ENCODE data around the gene SECTM1.

SECTM1 gene

DNA sequence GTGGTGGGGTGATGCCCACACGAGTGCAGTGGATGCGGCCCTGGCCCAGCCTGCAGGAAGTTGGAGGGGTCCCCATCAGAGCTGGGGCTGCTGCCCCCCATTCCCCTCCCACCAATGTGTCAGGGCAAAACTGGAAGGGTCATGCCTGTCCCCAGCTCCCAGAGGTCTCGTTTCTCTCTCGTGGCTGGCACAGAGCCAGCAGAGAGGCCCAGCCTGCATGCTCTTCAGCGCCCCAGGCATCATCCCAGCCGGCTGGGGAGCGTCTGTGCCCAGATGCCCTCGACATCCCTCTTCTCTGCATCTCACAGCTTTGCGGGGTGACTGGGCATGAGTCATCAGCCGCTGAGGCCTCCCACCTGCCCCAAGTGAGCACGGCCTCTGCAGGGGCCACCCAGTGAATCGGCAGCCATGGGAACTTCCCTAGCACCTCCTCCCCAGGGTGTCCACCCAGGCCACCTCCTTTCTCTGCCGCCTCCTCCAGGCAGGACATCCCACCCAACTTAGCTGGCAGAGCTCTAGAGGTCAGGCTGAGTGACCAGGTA, 50.3 kb downstream of the SECTM1 start:
- no peak overlapping the region for H3K27ac ChIP-seq (ENCODE audit: low read depth, low read length)

DNA sequence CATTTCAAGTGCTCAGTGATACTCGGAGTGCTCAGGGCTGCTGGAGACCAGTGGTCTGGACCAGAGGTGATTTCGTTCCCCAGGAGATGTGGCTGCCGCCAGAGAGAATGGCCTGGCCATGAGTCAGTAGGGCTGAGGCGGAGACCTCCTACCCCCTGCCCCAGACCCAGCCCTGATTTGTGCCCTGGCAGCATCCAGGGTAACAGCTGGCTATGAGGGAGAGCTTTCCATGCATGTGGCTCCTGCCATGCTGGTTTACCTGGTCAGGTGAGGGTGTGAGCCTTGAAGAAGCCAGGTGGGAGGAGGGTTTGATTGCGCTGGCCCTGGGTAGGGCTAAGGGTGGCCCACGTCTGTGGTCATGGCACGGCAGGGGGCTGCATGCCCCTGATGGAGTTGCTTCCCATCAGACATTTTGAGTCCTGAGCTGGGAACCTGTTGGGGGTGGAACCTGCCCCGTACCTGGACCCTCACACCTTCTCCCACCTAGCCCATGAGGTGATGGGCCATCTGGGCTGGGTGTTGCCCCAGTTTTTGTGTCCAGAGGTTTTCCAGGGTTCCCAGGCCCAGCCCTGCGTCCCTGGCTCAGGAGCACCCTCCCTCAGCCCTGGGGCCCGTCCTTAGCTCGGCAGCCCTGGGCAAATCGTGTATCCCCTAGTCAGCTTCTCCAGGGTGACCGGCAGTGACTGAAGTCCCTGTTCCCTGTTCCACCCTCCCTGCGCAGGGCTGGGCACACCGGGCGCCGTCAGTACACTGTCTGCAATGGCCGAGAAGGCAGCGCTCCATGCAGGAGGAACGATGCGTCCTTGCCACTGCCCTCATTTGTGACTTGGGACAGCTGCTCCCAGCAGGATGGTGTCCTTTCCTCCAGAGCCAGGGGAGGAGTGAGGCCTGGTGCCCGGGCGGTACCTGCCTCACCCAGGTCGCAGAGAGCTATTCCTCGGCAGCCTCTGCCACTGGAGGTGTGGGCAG, 51.0 kb downstream of the SECTM1 start:
- H3K9me3 ChIP-seq (ENCODE audit: insufficient read depth, low read length): no peaks in the 10 kb centered on the region
- H3F3A ChIP-seq (ENCODE audit: insufficient read depth): no peaks in the 10 kb centered on the region
- H3K27ac ChIP-seq (ENCODE audit: low read depth, low read length): no peak overlapping the region
- H3K4me3 ChIP-seq (ENCODE audit: insufficient read depth, low read length, poor library complexity, severe bottlenecking): no peak overlapping the region
- no peaks in the 10 kb centered on the region for H3K79me2 ChIP-seq (ENCODE audit: insufficient read depth, low read length)
- no peaks in the 10 kb centered on the region for H4K20me1 ChIP-seq (ENCODE audit: low read depth, low read length)
- no peaks in the 10 kb centered on the region for H3K36me3 ChIP-seq (ENCODE audit: low read length)
- TF ChIP-seq, protein P1, sequence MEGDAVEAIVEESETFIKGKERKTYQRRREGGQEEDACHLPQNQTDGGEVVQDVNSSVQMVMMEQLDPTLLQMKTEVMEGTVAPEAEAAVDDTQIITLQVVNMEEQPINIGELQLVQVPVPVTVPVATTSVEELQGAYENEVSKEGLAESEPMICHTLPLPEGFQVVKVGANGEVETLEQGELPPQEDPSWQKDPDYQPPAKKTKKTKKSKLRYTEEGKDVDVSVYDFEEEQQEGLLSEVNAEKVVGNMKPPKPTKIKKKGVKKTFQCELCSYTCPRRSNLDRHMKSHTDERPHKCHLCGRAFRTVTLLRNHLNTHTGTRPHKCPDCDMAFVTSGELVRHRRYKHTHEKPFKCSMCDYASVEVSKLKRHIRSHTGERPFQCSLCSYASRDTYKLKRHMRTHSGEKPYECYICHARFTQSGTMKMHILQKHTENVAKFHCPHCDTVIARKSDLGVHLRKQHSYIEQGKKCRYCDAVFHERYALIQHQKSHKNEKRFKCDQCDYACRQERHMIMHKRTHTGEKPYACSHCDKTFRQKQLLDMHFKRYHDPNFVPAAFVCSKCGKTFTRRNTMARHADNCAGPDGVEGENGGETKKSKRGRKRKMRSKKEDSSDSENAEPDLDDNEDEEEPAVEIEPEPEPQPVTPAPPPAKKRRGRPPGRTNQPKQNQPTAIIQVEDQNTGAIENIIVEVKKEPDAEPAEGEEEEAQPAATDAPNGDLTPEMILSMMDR (IDR thresholded peaks at IDR 0.05; ENCODE audit: insufficient read depth, low read length, poor library complexity, severe bottlenecking): no peak
- no peak for TF ChIP-seq EZH2phosphoT487 (conservative IDR thresholded peaks at IDR 0.05; ENCODE audit: low read length)
- no peaks in the 10 kb centered on the region for H3K27me3 ChIP-seq (ENCODE audit: low read length)
- no peaks in the 10 kb centered on the region for H3K9me2 ChIP-seq (replicated peaks; ENCODE audit: insufficient read depth, low read length)
- H2AFZ ChIP-seq (ENCODE audit: low read depth, low read length, severe bottlenecking): no peak overlapping the region
- no peak overlapping the region for H3K9ac ChIP-seq (ENCODE audit: low read length)
- H3K4me2 ChIP-seq (ENCODE audit: low read depth, low read length, poor library complexity, severe bottlenecking): no peak overlapping the region

More for the DNA sequence above, 50.3 kb downstream of the SECTM1 start:
- Histone ChIP-seq H3K9me2 (replicated peaks; ENCODE audit: insufficient read depth, low read length) (no peaks in the 10 kb centered on the region), H3K9ac (ENCODE audit: low read length) (no peak overlapping the region), H3K27me3 (ENCODE audit: low read length) (no peaks in the 10 kb centered on the region), H3K36me3 (ENCODE audit: low read length) (no peaks in the 10 kb centered on the region), H4K20me1 (ENCODE audit: low read depth, low read length) (no peaks in the 10 kb centered on the region), H3K4me3 (ENCODE audit: insufficient read depth, low read length, poor library complexity, severe bottlenecking) (no peak overlapping the region), H3K4me2 (ENCODE audit: low read depth, low read length, poor library complexity, severe bottlenecking) (no peak overlapping the region), H3K79me2 (ENCODE audit: insufficient read depth, low read length) (no peaks in the 10 kb centered on the region), H3F3A (ENCODE audit: insufficient read depth) (no peaks in the 10 kb centered on the region), H2AFZ (ENCODE audit: low read depth, low read length, severe bottlenecking) (no peak overlapping the region), H3K9me3 (ENCODE audit: insufficient read depth, low read length) (no peaks in the 10 kb centered on the region)
- TF ChIP-seq, protein P1 (IDR thresholded peaks at IDR 0.05; ENCODE audit: insufficient read depth, low read length, poor library complexity, severe bottlenecking): no peak
- TF ChIP-seq EZH2phosphoT487 (conservative IDR thresholded peaks at IDR 0.05; ENCODE audit: low read length): no peak

DNA sequence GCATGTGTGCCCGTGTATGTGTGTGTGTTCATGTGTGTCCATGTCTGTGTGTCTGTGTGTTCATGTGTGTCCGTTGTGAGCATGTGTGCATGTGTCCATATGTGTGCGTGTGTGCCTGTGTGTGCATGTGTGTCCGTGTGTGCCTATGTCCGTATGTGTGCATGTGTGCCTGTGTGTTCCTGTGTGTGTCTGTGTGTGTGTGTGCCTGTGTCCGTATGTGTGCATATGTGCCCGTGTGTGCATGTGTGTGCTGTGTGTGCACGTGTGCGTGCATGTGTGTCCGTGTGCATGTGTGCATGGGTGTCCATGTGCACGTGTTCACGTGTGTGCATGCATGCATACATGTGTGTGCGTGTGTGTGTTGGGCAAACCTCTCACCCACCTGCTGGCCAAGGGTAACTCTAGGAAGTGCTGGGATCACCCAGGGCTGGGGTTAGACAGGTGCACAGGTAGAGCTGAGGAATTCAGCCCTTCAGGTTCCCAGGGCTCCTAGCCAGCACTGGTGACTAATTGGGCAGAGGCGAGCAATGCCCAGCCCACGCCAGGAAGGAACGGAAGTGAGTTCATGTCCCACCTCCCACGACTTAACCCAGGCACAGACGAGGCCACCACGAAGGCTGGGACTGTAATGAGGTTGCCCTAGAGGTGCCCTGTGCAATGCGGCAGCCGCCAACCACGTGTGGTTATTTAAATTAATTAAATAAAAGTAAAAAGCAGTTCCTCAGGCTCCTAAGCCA, 51.9 kb downstream of the SECTM1 start:
- Histone ChIP-seq H4K20me1 (ENCODE audit: low read depth, low read length) (no peaks in the 10 kb centered on the region), H3K27me3 (ENCODE audit: low read length) (no peaks in the 10 kb centered on the region), H3K36me3 (ENCODE audit: low read length) (no peaks in the 10 kb centered on the region), H3K27ac (ENCODE audit: low read depth, low read length) (no peak overlapping the region), H3F3A (ENCODE audit: insufficient read depth) (no peaks in the 10 kb centered on the region), H3K4me3 (ENCODE audit: insufficient read depth, low read length, poor library complexity, severe bottlenecking) (no peak overlapping the region), H2AFZ (ENCODE audit: low read depth, low read length, severe bottlenecking) (no peak overlapping the region), H3K9me2 (replicated peaks; ENCODE audit: insufficient read depth, low read length) (no peaks in the 10 kb centered on the region), H3K4me2 (ENCODE audit: low read depth, low read length, poor library complexity, severe bottlenecking) (no peak overlapping the region), H3K79me2 (ENCODE audit: insufficient read depth, low read length) (no peaks in the 10 kb centered on the region), H3K9me3 (ENCODE audit: insufficient read depth, low read length) (no peaks in the 10 kb centered on the region), H3K9ac (ENCODE audit: low read length) (no peak overlapping the region)
- no peak for TF ChIP-seq EZH2phosphoT487 (conservative IDR thresholded peaks at IDR 0.05; ENCODE audit: low read length)
- TF ChIP-seq, protein P1 (IDR thresholded peaks at IDR 0.05; ENCODE audit: insufficient read depth, low read length, poor library complexity, severe bottlenecking): no peak
